Stimulated activated CD8-positive, alpha-beta memory T cell treated with anti-CD3 and anti-CD28 coated beads, Interleukin-7, amount 100 ng/mL, for 4 hours (primary cell): ENCODE measurements around the gene OR4S1.
"Not testable (repeated sequence)": the region's sequence is repeated elsewhere in the genome, so short reads cannot be mapped to it uniquely, and the experiment has no call there.

Experiments used
- DNase-seq, 2 donors: peaks; one replicate each; pipeline ENCODE4 v3.0.0-alpha.2; 2020; ENCODE audit warnings: low read depth in 2 of 2

OR4S1 gene

GRCh38 chr11:48305923-48306322 is at the start of gene OR4S1:
Gene OR4S1 (plus strand): TSS chr11:48306223. CDS start chr11:48306223, 0 bp downstream.
- no peak for DNase-seq

DNA sequence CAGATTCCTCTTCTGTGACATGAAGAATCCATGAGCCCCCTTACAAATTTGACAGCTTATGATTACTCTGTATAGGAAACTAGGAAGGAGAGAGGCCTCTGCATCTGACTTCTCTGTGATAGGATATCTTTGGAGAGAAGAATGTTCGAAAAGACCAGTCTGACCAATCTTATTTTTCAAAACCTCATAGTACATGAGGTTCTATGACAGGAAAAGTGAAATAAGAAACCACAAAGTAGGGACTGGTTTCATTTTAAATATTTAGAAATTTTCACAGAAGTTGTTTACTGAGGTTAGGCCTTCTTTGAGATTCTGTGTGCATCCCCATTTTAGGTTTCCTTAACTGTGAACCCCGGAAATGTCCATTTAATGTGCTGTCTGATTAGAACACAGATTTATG is 44.4 kb upstream of the OR4S1 start:
- DNase-seq, result no peak

DNA sequence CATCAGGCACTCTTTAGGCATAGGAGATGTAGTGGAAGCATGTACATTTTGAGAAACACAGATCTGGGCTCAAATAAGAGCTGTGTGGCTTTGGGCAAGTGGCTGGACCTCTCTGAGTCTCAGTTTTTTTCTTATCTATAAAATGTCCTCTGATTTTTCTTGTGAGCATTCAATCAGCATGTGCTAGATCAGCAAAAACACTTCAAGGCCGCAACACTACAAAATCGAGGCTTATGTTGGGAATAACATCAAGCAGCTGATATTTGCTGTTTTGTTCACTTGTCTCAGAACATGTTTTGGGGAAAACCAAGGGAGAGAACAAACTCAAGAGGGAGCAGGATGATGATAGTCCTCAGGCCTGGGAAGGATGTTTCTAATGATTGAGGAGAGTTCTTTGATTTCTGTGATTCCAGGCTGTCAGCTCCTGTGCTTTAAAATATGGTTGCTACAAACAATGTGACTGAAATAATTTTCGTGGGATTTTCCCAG is 42.6 kb upstream of the OR4S1 start, which contains the start of gene OR4X1:
Gene OR4X1, plus strand, starts transcription at position 439 of the 489 bp plus-strand sequence. Its CDS starts 0 bp downstream, at position 439.
- DNase-seq, result no peak

- no peak for DNase-seq
These were observed 35.4 kb upstream of the OR4S1 start for GRCh38 chr11:48270621-48271020.

- DNase-seq, result no peak
These were observed 33.4 kb upstream of the OR4S1 start for GRCh38 chr11:48272606-48273005.

DNA sequence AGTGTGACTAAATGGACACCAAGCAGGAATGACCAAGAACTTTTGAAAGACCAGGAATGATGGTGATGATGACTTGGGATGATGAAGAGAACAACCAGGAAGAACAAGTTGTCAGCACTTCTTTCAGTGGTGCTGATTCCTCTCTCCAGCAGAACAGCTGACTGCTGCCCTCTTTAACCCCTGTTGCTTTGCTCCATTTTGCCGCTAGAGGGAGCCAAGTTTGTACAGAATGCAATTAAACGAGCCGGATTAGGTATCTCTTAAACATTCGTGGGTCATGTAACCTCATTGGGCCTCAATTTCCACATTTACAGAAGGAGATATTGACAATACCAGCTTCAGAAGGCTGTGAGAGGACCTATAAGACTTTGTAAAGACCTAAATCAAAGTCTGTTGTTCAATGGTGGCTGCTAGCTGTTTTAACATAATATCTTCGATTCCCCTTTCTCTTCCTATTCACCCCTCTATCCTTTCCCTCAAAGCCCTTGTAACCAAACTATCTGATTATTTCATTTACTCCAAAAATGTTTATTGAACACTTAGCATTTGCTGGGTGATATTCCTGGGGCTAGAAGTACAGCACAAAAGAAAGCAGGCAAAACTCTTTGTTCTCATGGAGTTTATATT is 1.9 kb downstream of the OR4S1 start:
- peak; percentile 18 to 52 for DNase-seq

- DNase-seq, result not testable (repeated sequence)
These were observed 7.6 kb downstream of the OR4S1 start for GRCh38 chr11:48313590-48313989.

GRCh38 chr11:48319813-48320212 is 13.8 kb downstream of the OR4S1 start:
- not testable (repeated sequence) for DNase-seq

DNA sequence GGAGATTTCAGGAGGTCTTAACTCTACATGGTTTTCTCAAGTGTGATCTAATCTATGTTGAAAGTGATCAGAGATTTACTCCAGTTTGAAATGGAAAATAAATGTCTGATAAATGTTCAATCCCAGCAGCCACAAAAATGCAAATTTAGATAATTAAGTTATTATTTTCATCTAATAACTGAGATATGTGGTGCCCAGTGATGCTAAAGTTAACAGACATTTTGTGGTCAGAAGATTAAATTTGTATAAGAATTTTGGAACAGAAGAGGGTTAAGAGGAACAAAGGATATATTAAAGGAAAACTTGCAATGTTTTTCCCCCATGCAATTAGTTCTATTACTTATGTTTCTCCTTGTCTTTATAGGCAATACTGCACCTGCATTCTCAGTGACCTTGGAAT is 18.6 kb downstream of the OR4S1 start, which contains the start of gene OR4C3:
Gene OR4C3, plus strand, starts transcription at position 301 of the 400 bp plus-strand sequence. CDS start 102 bp downstream, outside the sequence.
- not testable (repeated sequence) for DNase-seq

DNA sequence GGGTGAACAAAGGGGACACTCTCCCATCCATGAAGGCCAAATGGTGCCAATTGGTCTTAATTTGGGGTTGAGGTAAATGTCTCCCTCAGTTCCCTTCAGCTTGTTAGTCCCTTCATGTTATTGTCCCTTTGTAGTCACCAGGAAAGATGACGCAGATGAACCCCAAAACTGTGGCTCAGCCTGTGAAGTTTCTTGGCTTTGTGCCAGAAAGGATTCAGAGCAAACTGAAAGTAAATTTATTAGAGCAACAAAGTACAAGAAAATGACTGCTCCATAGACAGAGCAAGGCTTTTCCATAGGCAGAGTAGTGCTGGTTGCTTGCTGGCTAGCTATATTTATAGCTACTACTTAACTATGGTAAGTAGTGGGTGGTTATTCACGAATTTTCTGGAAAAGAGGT is 35.4 kb downstream of the OR4S1 start:
- DNase-seq, result no peak

DNA sequence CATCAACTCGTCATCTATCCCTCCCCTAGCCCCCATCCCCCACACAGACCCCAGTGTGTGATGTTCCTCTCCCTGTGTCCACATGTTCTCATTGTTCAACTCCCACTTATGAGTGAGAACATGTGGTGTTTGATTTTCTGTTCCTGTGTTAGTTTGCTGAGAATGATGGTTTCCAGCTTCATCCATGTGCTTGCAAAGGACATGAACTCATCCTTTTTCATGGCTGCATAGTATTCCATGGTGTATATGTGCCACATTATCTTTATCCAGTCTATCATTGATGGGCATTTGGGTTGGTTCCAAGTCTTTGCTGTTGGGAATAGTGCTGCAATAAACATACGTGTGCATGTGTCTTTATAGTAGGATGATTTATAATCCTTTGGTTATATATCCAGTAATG is 36.5 kb downstream of the OR4S1 start:
- not testable (repeated sequence) for DNase-seq

DNA sequence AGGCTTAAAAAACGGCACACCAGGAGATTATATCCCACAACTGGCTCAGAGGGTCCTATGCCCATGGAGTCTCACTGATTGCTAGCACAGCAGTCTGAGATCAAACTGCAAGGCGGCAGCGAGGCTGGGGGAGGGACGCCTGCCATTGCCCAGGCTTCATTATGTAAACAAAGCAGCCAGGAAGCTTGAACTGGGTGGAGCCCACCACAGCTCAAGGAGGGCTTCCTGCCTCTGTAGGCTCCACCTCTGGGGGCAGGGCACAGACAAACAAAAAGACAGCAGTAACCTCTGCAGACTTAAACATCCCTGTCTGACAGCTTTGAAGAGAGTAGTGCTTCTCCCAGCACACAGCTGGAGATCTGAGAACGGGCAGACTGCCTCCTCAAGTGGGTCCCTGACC is 40.3 kb downstream of the OR4S1 start:
- DNase-seq, result not testable (repeated sequence)

DNA sequence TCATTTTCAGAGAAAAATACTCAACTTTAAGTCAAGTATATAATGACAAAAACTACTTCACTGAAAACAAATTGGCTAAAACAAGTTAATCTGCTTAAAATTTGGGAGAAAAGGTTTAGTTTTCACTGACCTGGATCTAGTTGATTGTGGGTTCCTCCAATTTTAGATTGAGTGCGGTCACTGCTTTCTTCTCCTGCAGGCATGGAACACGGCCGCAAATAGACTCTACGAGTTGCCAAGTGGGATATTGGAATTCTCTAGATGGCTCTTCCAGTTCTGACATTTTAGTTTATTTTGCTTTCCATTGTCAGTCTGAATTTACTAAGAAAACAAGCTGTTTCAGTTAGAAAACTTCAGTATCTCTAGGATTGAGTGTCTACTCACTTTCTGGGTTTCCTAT is 48.0 kb downstream of the OR4S1 start:
- no peak for DNase-seq

DNA sequence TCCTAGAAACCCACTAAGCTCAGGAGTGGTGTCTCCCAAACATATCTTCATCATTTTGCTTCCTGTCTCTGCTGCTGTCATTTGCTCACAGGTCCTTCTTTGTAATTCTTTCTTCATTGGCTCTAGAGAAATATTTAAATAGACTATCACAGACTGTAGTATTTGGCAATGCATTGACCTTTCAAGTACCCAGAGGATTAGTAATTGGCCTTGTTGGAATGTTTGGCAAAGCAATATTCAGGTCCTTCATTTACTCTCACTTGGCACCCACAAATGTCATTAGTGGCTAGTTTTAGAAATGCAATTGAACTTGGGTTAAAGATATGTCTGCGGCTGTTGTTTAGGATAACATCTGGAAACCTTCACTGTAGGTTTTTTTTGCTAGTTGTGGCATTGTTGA is 48.7 kb downstream of the OR4S1 start:
- no peak for DNase-seq
